Posterior vena cava (tissue), 2 donors: ENCODE results near the gene TRIAP1. TPM values are rescaled to one million over a fixed set of nuclear protein-coding genes. Genes with fewer than 3 reads are reported as not detected.
"Not testable (repeated sequence)": the region's sequence is repeated elsewhere in the genome, so short reads cannot be mapped to it uniquely, and the experiment has no call there.

Experiments used
- DNase-seq: peaks from one replicate; pipeline ENCODE4 v3.0.0-alpha.2; 2020; ENCODE audit warnings: low spot score
- intact Hi-C, 2 donors: fragments of 100-400 bp; cut with DNase I; formaldehyde crosslinking; loops; one replicate each; pipeline versions ENCODE4 v1.14.1 to v1.14.2; 2022 to 2023
- long read RNA-seq, 2 donors: library from polyadenylated mRNA; unstranded; transcript quantifications; one replicate each; pipeline ENCODE4 v2.0.0, GENCODE V29; 2020 to 2021
- total RNA-seq, 2 donors: library from RNA; stranded (reverse); fragmentation: NEBNext Ultra II Directional; extraction: Animal tissue kit (Norgen Biotek cat#: 25700); gene quantifications; one replicate each; pipeline ENCODE4 v1.2.1, GENCODE V29; 2021
- donor health status: DM: yes; HTN: yes; CAD: no.
- donor health status: DM: yes; HTN: yes; CAD: no.

TRIAP1 gene
- total RNA-seq: 10 to 100 TPM; 13.9 to 15.7 TPM
- long read RNA-seq, donor 1, transcript TRIAP1-202 (2 exons, 1,182 nt): major isoform, 5 of 5 reads
- long read RNA-seq, donor 1, partial matches to known transcripts: 0 of 5 reads
- long read RNA-seq, donor 1, other reads (novel, unspliced or antisense): 0 of 5 reads
- long read RNA-seq, donor 2, transcript TRIAP1-202 (2 exons, 1,182 nt): major isoform, 16 of 16 reads
- long read RNA-seq, donor 2, partial matches to known transcripts: 0 of 16 reads
- long read RNA-seq, donor 2, other reads (novel, unspliced or antisense): 0 of 16 reads

GRCh38 chr12:120445911-120446843 lies at the start of gene TRIAP1, which contains the start of gene GATC:
Gene TRIAP1 (minus strand): TSS chr12:120446384. CDS start chr12:120446372, 12 bp downstream.
Gene GATC (plus strand): TSS chr12:120446444. CDS start chr12:120446481, 37 bp downstream.
- intact Hi-C loops: no loop called here
- peak; percentile 96 for DNase-seq

- DNase-seq: no peak
- intact Hi-C loops: no loop called here
Observed at GRCh38 chr12:120495186-120495730, 49.1 kb upstream of the TRIAP1 start.

GRCh38 chr12:120490833-120491512 lies 44.8 kb upstream of the TRIAP1 start:
- peak; percentile 82 for DNase-seq

GRCh38 chr12:120490325-120490724 lies 44.1 kb upstream of the TRIAP1 start:
- intact Hi-C loops: no loop called here
- DNase-seq: no peak

More at GRCh38 chr12:120490833-120491512, 44.8 kb upstream of the TRIAP1 start:
- intact Hi-C loops: no loop called here

GRCh38 chr12:120489018-120489417 lies 42.8 kb upstream of the TRIAP1 start:
- DNase-seq: no peak
- intact Hi-C loops: no loop called here

- intact Hi-C loops: no loop called here
- no peak for DNase-seq
Observed at GRCh38 chr12:120488057-120488640, 42.0 kb upstream of the TRIAP1 start.

GRCh38 chr12:120487552-120487951 lies 41.4 kb upstream of the TRIAP1 start:
- intact Hi-C loops, DNase-seq: not testable (repeated sequence)

GRCh38 chr12:120485961-120486881 lies 40.0 kb upstream of the TRIAP1 start:
- no peak for DNase-seq
- intact Hi-C loops: no loop called here

- intact Hi-C loops: no loop called here
- DNase-seq: no peak
Observed at GRCh38 chr12:120483621-120484020, 37.4 kb upstream of the TRIAP1 start.

GRCh38 chr12:120481022-120481767 lies 35.0 kb upstream of the TRIAP1 start:
- intact Hi-C loops: no loop called here
- no peak for DNase-seq

GRCh38 chr12:120480211-120480610 lies 34.0 kb upstream of the TRIAP1 start:
- DNase-seq: no peak
- intact Hi-C loops: no loop called here

GRCh38 chr12:120479458-120479857 lies 33.3 kb upstream of the TRIAP1 start:
- DNase-seq: no peak
- intact Hi-C loops: no loop called here

GRCh38 chr12:120475643-120476042 lies 29.5 kb upstream of the TRIAP1 start:
- intact Hi-C loops: no loop called here
- DNase-seq: no peak

- DNase-seq: no peak
- intact Hi-C loops: no loop called here
Observed at GRCh38 chr12:120474616-120474960, 28.4 kb upstream of the TRIAP1 start.

GRCh38 chr12:120473807-120474615 lies 27.8 kb upstream of the TRIAP1 start:
- DNase-seq: no peak
- intact Hi-C loops: no loop called here

GRCh38 chr12:120472521-120472920 lies 26.3 kb upstream of the TRIAP1 start:
- intact Hi-C loops: no loop called here
- no peak for DNase-seq
